Caco-2 (cell line): Measurements from ENCODE around the gene EIF2S2. TPM values are rescaled to one million over a fixed set of nuclear protein-coding genes. Genes with fewer than 3 reads are reported as not detected.
A peak's percentile ranks its signal among the peaks of the same experiment; 100 is the strongest.

Source experiments
- BruUV-seq: library from RNA; stranded (reverse); fragments of 400-500 nt; replicated peaks from 2 replicates; lab custom pipeline; 2021; lab: Mats Ljungman, UMichigan
- CTCF ChIA-PET: fragments of 300-600 bp; sonication (Branson Sonifier 250); formaldehyde crosslinking; loops from one replicate; lab custom pipeline; 2022; ENCODE audit warnings: antibody characterized with exemption; lab: Charles Lee
- POLR2A ChIA-PET: fragments of 300-600 bp; sonication (Branson Sonifier 250); formaldehyde crosslinking; loops from one replicate; lab custom pipeline; 2022; ENCODE audit warnings: antibody characterized with exemption; lab: Charles Lee
- DNase-seq, 2 experiments: peaks; one replicate each; pipeline versions ENCODE4 v3.0.0 to v3.0.0-alpha.2; 2020 to 2022
- H3K27me3 ChIP-seq: replicated peaks from 2 replicates; pipeline ENCODE4 v1.6.0; 2011; ENCODE audit warnings: low read length; ENCODE audit not compliant: control insufficient read depth, insufficient read depth
- H3K36me3 ChIP-seq: 2 replicates; pipeline ENCODE4 v1.5.1; 2011; ENCODE audit warnings: low read length; ENCODE audit not compliant: control insufficient read depth, insufficient read depth
- H3K4me1 ChIP-seq: fragments of 250-450 bp; sonication (Bioruptor Pico); 2 replicates; pipeline ENCODE4 v1.5.1; 2020; ENCODE audit warnings: mild to moderate bottlenecking
- H3K4me3 ChIP-seq: 2 replicates; pipeline ENCODE4 v1.5.1; 2011; ENCODE audit warnings: low read depth, mild to moderate bottlenecking, control low read depth, low read length
- H3K9me3 ChIP-seq: fragments of 250-450 bp; sonication (Bioruptor Pico); 2 replicates; pipeline ENCODE4 v1.5.1; 2020; ENCODE audit warnings: mild to moderate bottlenecking, moderate library complexity
- H3K27ac Mint-ChIP-seq: one replicate; pipeline ENCODE4 v1.8.0; 2022; ENCODE audit warnings: mixed read lengths; ENCODE audit not compliant: unreplicated experiment
- H3K27me3 Mint-ChIP-seq: one replicate; pipeline ENCODE4 v1.8.0; 2022; ENCODE audit warnings: mixed read lengths; ENCODE audit not compliant: insufficient read depth, unreplicated experiment
- H3K36me3 Mint-ChIP-seq: one replicate; pipeline ENCODE4 v1.8.0; 2022; ENCODE audit warnings: mild to moderate bottlenecking, mixed read lengths; ENCODE audit not compliant: insufficient read depth, unreplicated experiment
- H3K4me1 Mint-ChIP-seq: one replicate; pipeline ENCODE4 v1.8.0; 2022; ENCODE audit warnings: low read depth, mixed read lengths; ENCODE audit not compliant: unreplicated experiment
- H3K4me3 Mint-ChIP-seq: one replicate; pipeline ENCODE4 v1.8.0; 2022; ENCODE audit warnings: mild to moderate bottlenecking, moderate library complexity, mixed read lengths; ENCODE audit not compliant: unreplicated experiment
- H3K9me3 Mint-ChIP-seq: one replicate; pipeline ENCODE4 v1.8.0; 2022; ENCODE audit warnings: mixed read lengths; ENCODE audit not compliant: unreplicated experiment
- CTCF ChIP-seq, 2 experiments: fragments of 200-600 bp in 1 of 2; IDR thresholded peaks; 1 replicate in 1 of 2; 2 replicates in 1 of 2; pipeline versions ENCODE4 v1.5.1 to v1.8.0; 2011 to 2022; ENCODE audit warnings: antibody characterized with exemption in 1 of 2, control low read depth in 1 of 2, inconsistent platforms in 1 of 2, low read depth in 1 of 2, low read length in 1 of 2, mild to moderate bottlenecking in 1 of 2, moderate library complexity in 1 of 2; ENCODE audit not compliant: insufficient read depth in 1 of 2, severe bottlenecking in 1 of 2, unreplicated experiment in 1 of 2
- intact Hi-C: fragments of 100-400 bp; cut with micrococcal nuclease; formaldehyde crosslinking; loops from one replicate; pipeline ENCODE4 v1.10.0; 2022; ENCODE audit not compliant: unreplicated experiment
- total RNA-seq: library from RNA; stranded (reverse); gene quantifications from 2 replicates; pipeline ENCODE4 v1.2.3, GENCODE V29; 2022

Gene EIF2S2
- total RNA-seq, 1 experiment from 2014 or later, result 299 TPM

GRCh38 chr20:34108616-34109174, 3.3 kb downstream of the EIF2S2 start:
- CTCF ChIA-PET, result no interaction called here
- POLR2A ChIA-PET, result interaction anchor here (1.6 to 1.8 kb wide), 2 partner anchors 13 to 116 kb away, joined by 3 to 4 read pairs; partner anchors contain the start of gene RALY
- Mint-ChIP-seq H3K36me3 (peaks cover 93% of the 10 kb centered on the region), H3K27me3 (no peaks in the 10 kb centered on the region), H3K9me3 (no peaks in the 10 kb centered on the region), H3K4me3 (peak overlapping the region; percentile 15), H3K27ac (no peak overlapping the region), H3K4me1 (peaks cover 59% of the 10 kb centered on the region)
- intact Hi-C loops, result no loop called here
- Histone ChIP-seq H3K9me3 (no peaks in the 10 kb centered on the region), H3K4me3 (no peak overlapping the region), H3K36me3 (peaks cover 15% of the 10 kb centered on the region), H3K4me1 (peaks cover 8% of the 10 kb centered on the region), H3K27me3 (no peaks in the 10 kb centered on the region)
- no peak for TF ChIP-seq CTCF (IDR thresholded peaks at IDR 0.05; ENCODE audit: insufficient read depth in 1 of 2, low read depth in 1 of 2, low read length in 1 of 2, severe bottlenecking in 1 of 2, unreplicated experiment in 1 of 2)
- DNase-seq, result no peak
- no TSS peak for BruUV-seq

GRCh38 chr20:34105978-34106675, 5.9 kb downstream of the EIF2S2 start:
- Histone ChIP-seq H3K36me3 (peaks cover 18% of the 10 kb centered on the region), H3K4me1 (peaks cover 8% of the 10 kb centered on the region), H3K27me3 (no peaks in the 10 kb centered on the region), H3K9me3 (no peaks in the 10 kb centered on the region), H3K4me3 (no peak overlapping the region)
- intact Hi-C loops, result no loop called here
- Mint-ChIP-seq H3K4me3 (no peak overlapping the region), H3K27ac (peak overlapping the region; percentile 30), H3K36me3 (peaks cover 100% of the 10 kb centered on the region), H3K4me1 (peaks cover 51% of the 10 kb centered on the region), H3K9me3 (no peaks in the 10 kb centered on the region), H3K27me3 (no peaks in the 10 kb centered on the region)
- no peak for DNase-seq
- ChIA-PET CTCF (no interaction called here), POLR2A (no interaction called here)
- no peak for TF ChIP-seq CTCF (IDR thresholded peaks at IDR 0.05; ENCODE audit: insufficient read depth in 1 of 2, low read depth in 1 of 2, low read length in 1 of 2, severe bottlenecking in 1 of 2, unreplicated experiment in 1 of 2)
- no TSS peak for BruUV-seq

DNA sequence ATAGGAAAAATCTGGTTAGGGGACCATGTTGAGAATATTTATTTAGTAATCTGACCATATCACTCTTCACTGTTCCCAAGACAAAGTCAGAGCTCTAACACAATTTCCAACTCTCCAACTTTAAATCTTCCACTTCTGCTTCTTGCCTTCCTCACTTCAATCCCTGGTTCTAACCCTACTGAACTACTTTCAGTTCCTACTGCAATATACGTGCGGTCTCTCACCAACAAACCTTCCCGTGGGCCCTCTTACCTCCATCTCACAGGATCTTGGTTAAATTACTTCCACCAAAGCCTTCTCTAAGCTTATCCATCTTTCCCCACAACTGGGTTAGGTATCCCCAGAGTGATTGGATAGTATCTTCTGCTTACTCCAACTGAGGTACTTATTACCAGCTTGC, 8.0 kb downstream of the EIF2S2 start:
- Histone ChIP-seq H3K36me3 (peaks cover 20% of the 10 kb centered on the region), H3K4me1 (no peaks in the 10 kb centered on the region; the same call in 1 of the 2 replicates), H3K27me3 (no peaks in the 10 kb centered on the region), H3K4me3 (no peak overlapping the region), H3K9me3 (no peaks in the 10 kb centered on the region)
- Mint-ChIP-seq H3K27me3 (no peaks in the 10 kb centered on the region), H3K4me1 (peaks cover 39% of the 10 kb centered on the region), H3K36me3 (peaks cover 100% of the 10 kb centered on the region), H3K9me3 (no peaks in the 10 kb centered on the region), H3K4me3 (no peak overlapping the region), H3K27ac (no peak overlapping the region)
- intact Hi-C loops, result no loop called here
- ChIA-PET CTCF (no interaction called here), POLR2A (interaction anchor here (5.9 kb wide), 1 partner anchor 8 kb away, joined by 44 read pairs; the partner anchor contains the start of gene EIF2S2)
- no peak for TF ChIP-seq CTCF (IDR thresholded peaks at IDR 0.05; ENCODE audit: insufficient read depth in 1 of 2, low read depth in 1 of 2, low read length in 1 of 2, severe bottlenecking in 1 of 2, unreplicated experiment in 1 of 2)
- BruUV-seq, result no TSS peak
- no peak for DNase-seq
